Immature natural killer cell (primary cell): ENCODE results near the gene KTI12. TPM values are rescaled to one million over a fixed set of nuclear protein-coding genes. Genes with fewer than 3 reads are reported as not detected.
"Not testable (repeated sequence)": the region's sequence is repeated elsewhere in the genome, so short reads cannot be mapped to it uniquely, and the experiment has no call there.

ENCODE experiments used
- DNase-seq, 3 donors: peaks; one replicate each; pipeline ENCODE4 v3.0.0; 2022; ENCODE audit warnings: mixed read lengths in 1 of 3
- H3K27ac Mint-ChIP-seq, 6 donors: one replicate each; pipeline ENCODE4 v1.8.0; 2020; ENCODE audit warnings: mixed read lengths in 6 of 6, mild to moderate bottlenecking in 5 of 6, inconsistent platforms in 4 of 6, moderate library complexity in 3 of 6
- H3K27me3 Mint-ChIP-seq, 3 donors: one replicate each; pipeline ENCODE4 v1.8.0; 2020 to 2021; ENCODE audit warnings: low read depth in 3 of 3, mild to moderate bottlenecking in 3 of 3, mixed read lengths in 3 of 3, moderate library complexity in 3 of 3, inconsistent platforms in 1 of 3
- H3K36me3 Mint-ChIP-seq, 3 donors: one replicate each; pipeline ENCODE4 v1.8.0; 2020; ENCODE audit warnings: mixed read lengths in 3 of 3, inconsistent platforms in 2 of 3, mild to moderate bottlenecking in 2 of 3
- H3K4me1 Mint-ChIP-seq, 2 donors: one replicate each; pipeline ENCODE4 v1.8.0; 2020; ENCODE audit warnings: inconsistent platforms in 2 of 2, mild to moderate bottlenecking in 2 of 2, mixed read lengths in 2 of 2, moderate library complexity in 1 of 2
- H3K4me3 Mint-ChIP-seq, 5 donors: one replicate each; pipeline ENCODE4 v1.8.0; 2020; ENCODE audit warnings: mild to moderate bottlenecking in 5 of 5, mixed read lengths in 5 of 5, inconsistent platforms in 3 of 5, moderate library complexity in 3 of 5
- H3K9me3 Mint-ChIP-seq, 6 donors: one replicate each; pipeline ENCODE4 v1.8.0; 2020; ENCODE audit warnings: mild to moderate bottlenecking in 6 of 6, mixed read lengths in 6 of 6, inconsistent platforms in 4 of 6, moderate library complexity in 3 of 6
- polyA plus RNA-seq, 3 donors: library from polyadenylated mRNA; unstranded; fragments of 300-500 nt; fragmentation: Illumina TruSeq; gene quantifications; one replicate each; pipeline ENCODE4 v1.2.3, GENCODE V29; 2021

KTI12 gene
- polyA plus RNA-seq: 10 to 100 TPM; 28.8 to 31.8 (median 29.1) TPM

- Mint-ChIP-seq H3K4me3 (peak within 1 kb of the TSS; percentile 92 to 95 (median 94)), H3K4me1 (peaks cover 33 to 42% of the 10 kb centered on the region in 2 donors), H3K27ac (peak within 1 kb of the TSS; percentile 90 to 97 (median 95)), H3K27me3 (peaks cover 2 to 7% (median 6%) of the 10 kb centered on the region in 3 donors), H3K36me3 (peaks cover 0 to 20% (median 12%) of the 10 kb centered on the region in 3 donors), H3K9me3 (no peaks in the 10 kb centered on the region)
- DNase-seq: peak; percentile 87 to 91 (median 90)
These were observed at the start of gene KTI12 for GRCh38 chr1:52033190-52034049. Gene KTI12 (minus strand): TSS chr1:52033810. CDS start chr1:52033761, 49 bp downstream.

- Mint-ChIP-seq H3K9me3 (no peaks in the 10 kb centered on the region), H3K4me3 (no peak overlapping the region), H3K27ac (no peak overlapping the region), H3K36me3 (peaks cover 0 to 4% (median 0%) of the 10 kb centered on the region in 3 donors), H3K4me1 (peaks cover 4 to 6% of the 10 kb centered on the region in 2 donors), H3K27me3 (no peaks in the 10 kb centered on the region)
- DNase-seq: no peak
These were observed 46.4 kb upstream of the KTI12 start for GRCh38 chr1:52080014-52080415.

GRCh38 chr1:52077277-52077676 lies 43.7 kb upstream of the KTI12 start:
- H3K27me3 Mint-ChIP-seq, H3K9me3 Mint-ChIP-seq, DNase-seq, H3K27ac Mint-ChIP-seq, H3K4me3 Mint-ChIP-seq, H3K36me3 Mint-ChIP-seq: not testable (repeated sequence)
- peaks cover 5 to 12% of the 10 kb centered on the region in 2 donors for H3K4me1 Mint-ChIP-seq

GRCh38 chr1:52072291-52072690 lies 38.7 kb upstream of the KTI12 start:
- Mint-ChIP-seq H3K27me3 (no peaks in the 10 kb centered on the region), H3K4me1 (peaks cover 8 to 38% of the 10 kb centered on the region in 2 donors), H3K36me3 (peaks cover 0 to 24% (median 6%) of the 10 kb centered on the region in 3 donors), H3K9me3 (no peaks in the 10 kb centered on the region), H3K27ac (peak overlapping the region in 2 of 6 donors; percentile 44 to 59), H3K4me3 (no peak overlapping the region)
- no peak for DNase-seq

GRCh38 chr1:52070704-52071103 lies 37.1 kb upstream of the KTI12 start:
- Mint-ChIP-seq H3K4me1 (peaks cover 8 to 38% of the 10 kb centered on the region in 2 donors), H3K9me3 (no peaks in the 10 kb centered on the region), H3K27me3 (no peaks in the 10 kb centered on the region), H3K4me3 (no peak overlapping the region), H3K27ac (peak overlapping the region in 1 of 6 donors; percentile 9), H3K36me3 (peaks cover 0 to 24% (median 6%) of the 10 kb centered on the region in 3 donors)
- DNase-seq: no peak

- Mint-ChIP-seq H3K36me3 (peaks cover 16 to 22% (median 18%) of the 10 kb centered on the region in 3 donors), H3K27me3 (peaks cover 0 to 4% (median 0%) of the 10 kb centered on the region in 3 donors), H3K9me3 (no peaks in the 10 kb centered on the region), H3K27ac (no peak overlapping the region), H3K4me3 (no peak overlapping the region), H3K4me1 (peaks cover 5 to 29% of the 10 kb centered on the region in 2 donors)
- no peak for DNase-seq
These were observed 29.6 kb upstream of the KTI12 start for GRCh38 chr1:52063192-52063591.

GRCh38 chr1:52060822-52061221 lies 27.2 kb upstream of the KTI12 start:
- Mint-ChIP-seq H3K27ac (no peak overlapping the region), H3K4me3 (no peak overlapping the region), H3K9me3 (no peaks in the 10 kb centered on the region), H3K36me3 (peaks cover 11 to 22% (median 11%) of the 10 kb centered on the region in 3 donors), H3K27me3 (peaks cover 3 to 16% (median 4%) of the 10 kb centered on the region in 3 donors), H3K4me1 (peaks cover 24 to 43% of the 10 kb centered on the region in 2 donors)
- DNase-seq: no peak

- Mint-ChIP-seq H3K27ac (no peak overlapping the region), H3K9me3 (no peaks in the 10 kb centered on the region), H3K27me3 (peaks cover 6 to 22% (median 7%) of the 10 kb centered on the region in 3 donors), H3K4me1 (peaks cover 33 to 52% of the 10 kb centered on the region in 2 donors), H3K4me3 (no peak overlapping the region), H3K36me3 (peaks cover 11 to 22% (median 11%) of the 10 kb centered on the region in 3 donors)
- DNase-seq: no peak
These were observed 26.3 kb upstream of the KTI12 start for GRCh38 chr1:52059888-52060287.

- Mint-ChIP-seq H3K27ac (no peak overlapping the region), H3K9me3 (no peaks in the 10 kb centered on the region), H3K36me3 (peaks cover 11 to 22% (median 11%) of the 10 kb centered on the region in 3 donors), H3K4me1 (peaks cover 38 to 58% of the 10 kb centered on the region in 2 donors), H3K27me3 (peaks cover 8 to 26% (median 8%) of the 10 kb centered on the region in 3 donors), H3K4me3 (peak overlapping the region in 1 of 5 donors; percentile 12)
- DNase-seq: no peak
These were observed 25.7 kb upstream of the KTI12 start for GRCh38 chr1:52059321-52059720.

- H3K4me3 Mint-ChIP-seq: peak overlapping the region; percentile 92 to 96 (median 95)
- no peak for DNase-seq
- peaks cover 4 to 11% (median 8%) of the 10 kb centered on the region in 3 donors for H3K36me3 Mint-ChIP-seq
- peak overlapping the region; percentile 51 to 99 (median 94) for H3K27ac Mint-ChIP-seq
- peaks cover 8 to 24% (median 8%) of the 10 kb centered on the region in 3 donors for H3K27me3 Mint-ChIP-seq
- H3K4me1 Mint-ChIP-seq: peaks cover 46 to 61% of the 10 kb centered on the region in 2 donors
- H3K9me3 Mint-ChIP-seq: no peaks in the 10 kb centered on the region
These were observed 24.3 kb upstream of the KTI12 start for GRCh38 chr1:52057876-52058415.

GRCh38 chr1:52057255-52057654 lies 23.6 kb upstream of the KTI12 start:
- no peaks in the 10 kb centered on the region for H3K9me3 Mint-ChIP-seq
- no peak for DNase-seq
- H3K4me1 Mint-ChIP-seq: peaks cover 47 to 68% of the 10 kb centered on the region in 2 donors
- peak overlapping the region; percentile 93 to 99 (median 96) for H3K27ac Mint-ChIP-seq
- H3K4me3 Mint-ChIP-seq: peak overlapping the region; percentile 92 to 96 (median 95)
- peaks cover 8 to 24% (median 8%) of the 10 kb centered on the region in 3 donors for H3K27me3 Mint-ChIP-seq
- peaks cover 4 to 11% (median 6%) of the 10 kb centered on the region in 3 donors for H3K36me3 Mint-ChIP-seq

GRCh38 chr1:52056937-52057231 lies 23.3 kb upstream of the KTI12 start:
- Mint-ChIP-seq H3K4me3 (peak overlapping the region; percentile 92 to 96 (median 95)), H3K4me1 (peaks cover 47 to 71% of the 10 kb centered on the region in 2 donors), H3K36me3 (peaks cover 4 to 12% (median 8%) of the 10 kb centered on the region in 3 donors), H3K27ac (peak overlapping the region; percentile 93 to 99 (median 96)), H3K9me3 (no peaks in the 10 kb centered on the region), H3K27me3 (peaks cover 8 to 24% (median 8%) of the 10 kb centered on the region in 3 donors)
- peak in 2 of 3 donors; percentile 75 to 77 for DNase-seq

- peaks cover 8 to 24% (median 8%) of the 10 kb centered on the region in 3 donors for H3K27me3 Mint-ChIP-seq
- H3K4me3 Mint-ChIP-seq: peak within 1 kb of the TSS; percentile 92 to 99 (median 95)
- H3K36me3 Mint-ChIP-seq: peaks cover 4 to 12% (median 8%) of the 10 kb centered on the region in 3 donors
- DNase-seq: peak; percentile 85 to 86 (median 85)
- no peaks in the 10 kb centered on the region for H3K9me3 Mint-ChIP-seq
- peak within 1 kb of the TSS; percentile 93 to 99 (median 96) for H3K27ac Mint-ChIP-seq
- H3K4me1 Mint-ChIP-seq: peaks cover 47 to 71% of the 10 kb centered on the region in 2 donors
These were observed 22.7 kb upstream of the KTI12 start, which contains the start of gene BTF3L4 for GRCh38 chr1:52056163-52056936. Gene BTF3L4 (plus strand): TSS chr1:52056295. CDS start chr1:52059848, 3,553 bp downstream.
